ENCODE measurements around the gene PAM16. TPM values are rescaled to one million over a fixed set of nuclear protein-coding genes. Genes with fewer than 3 reads are reported as not detected.

The PAM16 gene
- polyA plus RNA-seq, 1 donor from 2014 or later: 145 TPM

DNA sequence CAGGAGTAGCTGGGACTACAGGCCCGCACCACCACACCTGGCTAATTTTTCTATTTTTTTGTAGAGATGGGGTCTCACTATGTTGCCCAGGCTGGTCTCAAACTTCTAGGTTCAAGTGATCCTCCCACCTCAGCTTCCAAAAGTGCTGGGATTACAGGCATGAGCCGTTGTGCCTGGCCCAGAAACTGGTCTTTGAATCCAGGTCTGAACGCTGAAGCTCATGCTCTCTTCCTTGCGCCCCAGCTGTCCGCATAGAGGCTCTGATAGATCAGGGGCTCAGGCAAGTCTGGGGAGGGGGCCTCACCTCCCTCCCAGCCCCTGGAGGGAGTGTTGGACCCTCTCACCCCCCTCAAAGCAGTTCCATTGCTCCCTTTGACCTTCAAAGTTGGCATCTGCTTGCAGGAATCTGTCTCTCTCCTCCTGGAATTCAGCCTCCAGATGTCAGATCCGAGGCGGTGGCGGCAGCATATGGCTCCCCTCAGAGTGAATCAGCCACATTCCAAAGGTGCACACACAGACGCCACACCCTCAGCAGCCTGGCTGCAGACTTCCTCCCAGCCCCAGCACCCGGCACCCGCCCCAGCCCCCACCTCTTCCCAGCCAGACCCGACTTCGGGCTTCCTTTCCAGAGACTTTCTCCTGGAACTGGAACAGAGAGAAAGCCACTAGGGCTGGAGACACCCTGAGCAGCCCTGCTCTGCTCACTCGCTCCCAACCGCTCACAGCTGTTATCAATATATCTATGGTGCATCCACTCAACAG is 52.2 kb downstream of the PAM16 start:
- Histone ChIP-seq H2AFZ (ENCODE audit: low read depth, low read length) (no peak overlapping the region), H3K9ac (ENCODE audit: low read length) (no peak overlapping the region), H4K20me1 (ENCODE audit: insufficient read depth) (no peaks in the 10 kb centered on the region), H3K9me2 (ENCODE audit: insufficient read depth, low read length) (no peaks in the 10 kb centered on the region), H3K9me3 (ENCODE audit: low read length) (no peaks in the 10 kb centered on the region), H3F3A (ENCODE audit: insufficient read depth, low read length, poor library complexity, severe bottlenecking) (no peaks in the 10 kb centered on the region), H3K4me2 (ENCODE audit: low read length) (no peak overlapping the region), H3K27me3 (ENCODE audit: insufficient read depth, low read depth, low read length) (no peaks in the 10 kb centered on the region), H3K27ac (ENCODE audit: low read length) (no peak overlapping the region), H3K4me3 (ENCODE audit: low read length) (no peak overlapping the region), H3K79me2 (replicated peaks; ENCODE audit: insufficient read depth, low read length) (no peaks in the 10 kb centered on the region), H3K36me3 (ENCODE audit: insufficient read depth, low read length) (no peaks in the 10 kb centered on the region)
- TF ChIP-seq EP300 (conservative IDR thresholded peaks at IDR 0.05; ENCODE audit: poor library complexity, severe bottlenecking) (no peak), MXI1 (conservative IDR thresholded peaks at IDR 0.05; ENCODE audit: poor library complexity, severe bottlenecking) (no peak)
- TF ChIP-seq, protein P1, sequence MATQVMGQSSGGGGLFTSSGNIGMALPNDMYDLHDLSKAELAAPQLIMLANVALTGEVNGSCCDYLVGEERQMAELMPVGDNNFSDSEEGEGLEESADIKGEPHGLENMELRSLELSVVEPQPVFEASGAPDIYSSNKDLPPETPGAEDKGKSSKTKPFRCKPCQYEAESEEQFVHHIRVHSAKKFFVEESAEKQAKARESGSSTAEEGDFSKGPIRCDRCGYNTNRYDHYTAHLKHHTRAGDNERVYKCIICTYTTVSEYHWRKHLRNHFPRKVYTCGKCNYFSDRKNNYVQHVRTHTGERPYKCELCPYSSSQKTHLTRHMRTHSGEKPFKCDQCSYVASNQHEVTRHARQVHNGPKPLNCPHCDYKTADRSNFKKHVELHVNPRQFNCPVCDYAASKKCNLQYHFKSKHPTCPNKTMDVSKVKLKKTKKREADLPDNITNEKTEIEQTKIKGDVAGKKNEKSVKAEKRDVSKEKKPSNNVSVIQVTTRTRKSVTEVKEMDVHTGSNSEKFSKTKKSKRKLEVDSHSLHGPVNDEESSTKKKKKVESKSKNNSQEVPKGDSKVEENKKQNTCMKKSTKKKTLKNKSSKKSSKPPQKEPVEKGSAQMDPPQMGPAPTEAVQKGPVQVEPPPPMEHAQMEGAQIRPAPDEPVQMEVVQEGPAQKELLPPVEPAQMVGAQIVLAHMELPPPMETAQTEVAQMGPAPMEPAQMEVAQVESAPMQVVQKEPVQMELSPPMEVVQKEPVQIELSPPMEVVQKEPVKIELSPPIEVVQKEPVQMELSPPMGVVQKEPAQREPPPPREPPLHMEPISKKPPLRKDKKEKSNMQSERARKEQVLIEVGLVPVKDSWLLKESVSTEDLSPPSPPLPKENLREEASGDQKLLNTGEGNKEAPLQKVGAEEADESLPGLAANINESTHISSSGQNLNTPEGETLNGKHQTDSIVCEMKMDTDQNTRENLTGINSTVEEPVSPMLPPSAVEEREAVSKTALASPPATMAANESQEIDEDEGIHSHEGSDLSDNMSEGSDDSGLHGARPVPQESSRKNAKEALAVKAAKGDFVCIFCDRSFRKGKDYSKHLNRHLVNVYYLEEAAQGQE (IDR thresholded peaks at IDR 0.05; ENCODE audit: borderline replicate concordance): no peak

DNA sequence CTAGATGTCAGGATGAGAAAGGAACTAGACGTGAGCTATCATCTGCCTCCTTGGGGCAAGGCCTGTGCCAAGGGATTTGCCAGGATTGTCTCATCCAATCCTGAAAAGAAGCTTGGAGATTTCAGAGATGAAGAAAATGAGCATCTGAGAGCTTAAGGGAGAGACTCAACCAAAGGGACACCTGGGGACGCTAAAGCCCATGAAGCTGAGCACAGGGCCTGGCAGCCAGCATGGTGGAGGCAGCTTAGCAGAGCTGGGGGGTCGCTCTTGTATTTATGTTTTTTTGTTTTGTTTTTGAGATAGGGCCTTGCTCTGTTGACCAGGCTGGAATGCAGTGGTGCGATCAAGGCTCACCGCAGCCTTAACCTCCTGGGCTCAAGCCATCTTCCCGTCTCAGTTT is 53.6 kb downstream of the PAM16 start:
- Histone ChIP-seq H3K79me2 (replicated peaks; ENCODE audit: insufficient read depth, low read length) (no peaks in the 10 kb centered on the region), H3K4me3 (ENCODE audit: low read length) (no peak overlapping the region), H3K9me3 (ENCODE audit: low read length) (no peaks in the 10 kb centered on the region), H3K27ac (ENCODE audit: low read length) (no peak overlapping the region), H4K20me1 (ENCODE audit: insufficient read depth) (no peaks in the 10 kb centered on the region), H3K9me2 (ENCODE audit: insufficient read depth, low read length) (no peaks in the 10 kb centered on the region), H3K27me3 (ENCODE audit: insufficient read depth, low read depth, low read length) (no peaks in the 10 kb centered on the region), H3K9ac (ENCODE audit: low read length) (no peak overlapping the region), H3F3A (ENCODE audit: insufficient read depth, low read length, poor library complexity, severe bottlenecking) (no peaks in the 10 kb centered on the region), H2AFZ (ENCODE audit: low read depth, low read length) (no peak overlapping the region), H3K4me2 (ENCODE audit: low read length) (no peak overlapping the region), H3K36me3 (ENCODE audit: insufficient read depth, low read length) (no peaks in the 10 kb centered on the region)
- TF ChIP-seq POLR2AphosphoS5 (IDR thresholded peaks at IDR 0.05): no peak
- TF ChIP-seq EP300 (conservative IDR thresholded peaks at IDR 0.05; ENCODE audit: poor library complexity, severe bottlenecking): no peak
- TF ChIP-seq TAF1 (IDR thresholded peaks at IDR 0.05; ENCODE audit: low read depth): no peak
- no peak for TF ChIP-seq MXI1 (conservative IDR thresholded peaks at IDR 0.05; ENCODE audit: poor library complexity, severe bottlenecking)
- TF ChIP-seq, protein P1 (IDR thresholded peaks at IDR 0.05; ENCODE audit: borderline replicate concordance): no peak
- TF ChIP-seq EZH2 (IDR thresholded peaks at IDR 0.05; ENCODE audit: borderline replicate concordance, insufficient read depth, low read length, poor library complexity, severe bottlenecking): no peak
- TF ChIP-seq SMC3 (conservative IDR thresholded peaks at IDR 0.05; ENCODE audit: poor library complexity): no peak
- TF ChIP-seq RAD21 (conservative IDR thresholded peaks at IDR 0.05): no peak
- TF ChIP-seq, protein P2, sequence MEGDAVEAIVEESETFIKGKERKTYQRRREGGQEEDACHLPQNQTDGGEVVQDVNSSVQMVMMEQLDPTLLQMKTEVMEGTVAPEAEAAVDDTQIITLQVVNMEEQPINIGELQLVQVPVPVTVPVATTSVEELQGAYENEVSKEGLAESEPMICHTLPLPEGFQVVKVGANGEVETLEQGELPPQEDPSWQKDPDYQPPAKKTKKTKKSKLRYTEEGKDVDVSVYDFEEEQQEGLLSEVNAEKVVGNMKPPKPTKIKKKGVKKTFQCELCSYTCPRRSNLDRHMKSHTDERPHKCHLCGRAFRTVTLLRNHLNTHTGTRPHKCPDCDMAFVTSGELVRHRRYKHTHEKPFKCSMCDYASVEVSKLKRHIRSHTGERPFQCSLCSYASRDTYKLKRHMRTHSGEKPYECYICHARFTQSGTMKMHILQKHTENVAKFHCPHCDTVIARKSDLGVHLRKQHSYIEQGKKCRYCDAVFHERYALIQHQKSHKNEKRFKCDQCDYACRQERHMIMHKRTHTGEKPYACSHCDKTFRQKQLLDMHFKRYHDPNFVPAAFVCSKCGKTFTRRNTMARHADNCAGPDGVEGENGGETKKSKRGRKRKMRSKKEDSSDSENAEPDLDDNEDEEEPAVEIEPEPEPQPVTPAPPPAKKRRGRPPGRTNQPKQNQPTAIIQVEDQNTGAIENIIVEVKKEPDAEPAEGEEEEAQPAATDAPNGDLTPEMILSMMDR (IDR thresholded peaks at IDR 0.05; ENCODE audit: poor library complexity, severe bottlenecking): no peak
